Right lobe of liver (tissue), 6 donors: ENCODE results near the gene PAPLN. TPM values are rescaled to one million over a fixed set of nuclear protein-coding genes. Genes with fewer than 3 reads are reported as not detected.
A peak's percentile ranks its signal among the peaks of the same experiment; 100 is the strongest.

Source experiments
- ATAC-seq, 4 donors: fragments of 200-7000 bp; cut with Tn5 transposase; one replicate each; pipeline ENCODE4 v1.9.1; 2020; ENCODE audit warnings: mild to moderate bottlenecking in 4 of 4, moderate library complexity in 4 of 4
- DNase-seq, 3 donors: peaks; one replicate each; pipeline ENCODE4 v3.0.0-alpha.2; 2020
- H3K27ac ChIP-seq, 3 donors: fragments of 200-600 bp; one replicate each; pipeline ENCODE4 v1.8.0; 2022
- H3K27me3 ChIP-seq, 2 donors: fragments of 200-600 bp; one replicate each; pipeline ENCODE4 v1.8.0; 2022
- H3K36me3 ChIP-seq, 4 donors: fragments of 200-600 bp; sonication (generic) in 1 of 4; one replicate each; pipeline versions ENCODE4 v1.5.1 to v1.8.0; 2017 to 2022; ENCODE audit warnings: control low read depth in 1 of 4
- H3K4me1 ChIP-seq, 4 donors: fragments of 200-600 bp; sonication (generic) in 1 of 4; one replicate each; pipeline versions ENCODE4 v1.5.1 to v1.8.0; 2017 to 2022; ENCODE audit warnings: control low read depth in 1 of 4
- H3K4me3 ChIP-seq, 3 donors: fragments of 200-600 bp; one replicate each; pipeline ENCODE4 v1.8.0; 2022
- H3K9me3 ChIP-seq, 4 donors: fragments of 200-600 bp; sonication (generic) in 1 of 4; one replicate each; pipeline versions ENCODE4 v1.5.1 to v1.8.0; 2017 to 2022; ENCODE audit warnings: control low read depth in 1 of 4
- POLR2A ChIP-seq: fragments of 450-650 bp; IDR thresholded peaks from one replicate; pipeline ENCODE4 v1.6.1; 2017; ENCODE audit warnings: antibody characterized with exemption, mild to moderate bottlenecking
- WGBS: methylation state at CpG from one replicate; pipeline ENCODE4 v1.1.6; 2018; ENCODE audit warnings: low coverage, low lambda C conversion rate; ENCODE audit not compliant: insufficient coverage; ENCODE audit errors: missing lambda C conversion rate; 5-methylcytosine and 5-hydroxymethylcytosine counted together
- intact Hi-C, 2 donors: fragments of 100-400 bp; cut with DNase I; formaldehyde crosslinking; loops; one replicate each; pipeline versions ENCODE4 v1.11.2 to v1.14.1; 2022
- total RNA-seq, 6 experiments: library from RNA; depleted of rRNA in 2 of 6; stranded (reverse); fragments of >200 nt in 2 of 6; fragmentation: NEBNext Ultra II Directional in 3 of 6; extraction: Animal tissue kit (Norgen Biotek cat#: 25700) in 3 of 6; gene quantifications; one replicate each; pipeline versions ENCODE4 v1.1.0 to v1.2.4, GENCODE V29; 2016 to 2023
- TF ChIP-seq, protein P1 (sequence below), 4 donors: fragments of 200-600 bp in 3 of 4; fragments of 450-650 bp in 1 of 4; IDR thresholded peaks; one replicate each; pipeline versions ENCODE4 v1.5.1 to v1.8.0; 2016 to 2022; ENCODE audit warnings: antibody characterized with exemption in 4 of 4, mild to moderate bottlenecking in 2 of 4
- donor health status: DM: no; HTN: yes; CAD: no.
- donor health status: DM: no; HTN: no; CAD: no.
- donor health status: DM: no; HTN: no; CAD: no.
- donor health status: DM: no; HTN: yes; CAD: no.
- donor health status: DM: no; HTN: yes; CAD: no.

Gene PAPLN
- total RNA-seq, 6 experiments from 2014 or later, result 0.86 to 3.2 (median 1.2) TPM

DNA sequence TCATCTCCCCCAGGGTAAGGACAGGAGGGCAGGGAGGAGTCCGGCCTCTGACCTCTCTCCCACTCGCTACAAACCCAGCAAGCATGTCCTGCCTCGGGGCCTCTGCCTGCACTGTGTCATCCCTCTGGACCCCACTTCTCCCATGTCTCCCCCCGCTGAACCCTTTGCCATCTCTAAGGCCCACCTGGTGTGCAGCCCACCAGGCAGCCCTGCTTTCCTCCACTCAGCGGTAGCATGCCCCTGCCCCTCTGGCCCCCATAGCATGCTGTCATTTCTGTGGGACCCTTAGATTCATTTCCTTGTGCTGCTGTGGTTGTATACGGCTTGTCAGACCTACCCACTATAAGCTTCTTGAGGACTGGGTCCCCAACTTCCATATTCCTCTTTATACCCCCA is 17.7 kb downstream of the PAPLN start:
- Histone ChIP-seq H3K4me1 (no peaks in the 10 kb centered on the region), H3K27ac (no peak overlapping the region), H3K4me3 (no peak overlapping the region), H3K9me3 (no peaks in the 10 kb centered on the region), H3K27me3 (no peaks in the 10 kb centered on the region), H3K36me3 (no peaks in the 10 kb centered on the region)
- TF ChIP-seq, protein P1, sequence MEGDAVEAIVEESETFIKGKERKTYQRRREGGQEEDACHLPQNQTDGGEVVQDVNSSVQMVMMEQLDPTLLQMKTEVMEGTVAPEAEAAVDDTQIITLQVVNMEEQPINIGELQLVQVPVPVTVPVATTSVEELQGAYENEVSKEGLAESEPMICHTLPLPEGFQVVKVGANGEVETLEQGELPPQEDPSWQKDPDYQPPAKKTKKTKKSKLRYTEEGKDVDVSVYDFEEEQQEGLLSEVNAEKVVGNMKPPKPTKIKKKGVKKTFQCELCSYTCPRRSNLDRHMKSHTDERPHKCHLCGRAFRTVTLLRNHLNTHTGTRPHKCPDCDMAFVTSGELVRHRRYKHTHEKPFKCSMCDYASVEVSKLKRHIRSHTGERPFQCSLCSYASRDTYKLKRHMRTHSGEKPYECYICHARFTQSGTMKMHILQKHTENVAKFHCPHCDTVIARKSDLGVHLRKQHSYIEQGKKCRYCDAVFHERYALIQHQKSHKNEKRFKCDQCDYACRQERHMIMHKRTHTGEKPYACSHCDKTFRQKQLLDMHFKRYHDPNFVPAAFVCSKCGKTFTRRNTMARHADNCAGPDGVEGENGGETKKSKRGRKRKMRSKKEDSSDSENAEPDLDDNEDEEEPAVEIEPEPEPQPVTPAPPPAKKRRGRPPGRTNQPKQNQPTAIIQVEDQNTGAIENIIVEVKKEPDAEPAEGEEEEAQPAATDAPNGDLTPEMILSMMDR (IDR thresholded peaks at IDR 0.05), result no peak
- TF ChIP-seq POLR2A, result no peak
- DNase-seq, result peak in 1 of 3 donors; percentile 44
- intact Hi-C loops, result no loop called here
- ATAC-seq, result no peak
- 90% methylated on average over 2 of the region's 6 CpGs for WGBS

DNA sequence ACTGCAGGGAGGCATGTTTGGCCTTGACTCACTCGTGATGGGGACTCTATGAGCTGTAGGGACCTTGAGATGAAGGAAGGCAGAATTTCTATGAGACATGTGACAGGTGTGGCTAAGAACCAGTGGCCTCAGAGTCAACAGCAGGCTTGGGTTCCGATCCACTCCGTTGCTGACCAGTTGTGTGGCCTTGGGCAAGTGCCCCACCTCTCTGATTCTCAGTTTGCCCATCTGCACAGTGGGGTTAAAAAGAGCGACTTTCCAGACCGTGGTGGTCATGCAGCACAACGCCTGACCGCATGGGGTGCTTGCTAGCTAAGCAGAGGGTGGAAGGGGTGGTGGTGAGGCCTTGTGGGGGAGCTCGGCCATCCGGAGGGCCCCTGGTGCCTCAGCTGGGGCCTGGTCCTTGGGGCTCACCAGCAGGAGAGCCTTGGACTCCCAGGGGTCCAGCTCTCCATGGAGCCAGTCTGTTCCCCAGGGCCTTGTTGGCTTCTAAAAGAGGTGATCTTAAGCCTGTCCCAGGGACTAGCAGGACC is 18.5 kb downstream of the PAPLN start:
- Histone ChIP-seq H3K4me3 (no peak overlapping the region), H3K36me3 (no peaks in the 10 kb centered on the region), H3K4me1 (no peaks in the 10 kb centered on the region), H3K9me3 (no peaks in the 10 kb centered on the region), H3K27ac (no peak overlapping the region), H3K27me3 (no peaks in the 10 kb centered on the region)
- intact Hi-C loops, result no loop called here
- TF ChIP-seq POLR2A, result no peak
- TF ChIP-seq, protein P1 (IDR thresholded peaks at IDR 0.05), result no peak
- ATAC-seq (no peak), DNase-seq (peak in 1 of 3 donors; percentile 35)
- 88% methylated on average over 6 of the region's 9 CpGs for WGBS

DNA sequence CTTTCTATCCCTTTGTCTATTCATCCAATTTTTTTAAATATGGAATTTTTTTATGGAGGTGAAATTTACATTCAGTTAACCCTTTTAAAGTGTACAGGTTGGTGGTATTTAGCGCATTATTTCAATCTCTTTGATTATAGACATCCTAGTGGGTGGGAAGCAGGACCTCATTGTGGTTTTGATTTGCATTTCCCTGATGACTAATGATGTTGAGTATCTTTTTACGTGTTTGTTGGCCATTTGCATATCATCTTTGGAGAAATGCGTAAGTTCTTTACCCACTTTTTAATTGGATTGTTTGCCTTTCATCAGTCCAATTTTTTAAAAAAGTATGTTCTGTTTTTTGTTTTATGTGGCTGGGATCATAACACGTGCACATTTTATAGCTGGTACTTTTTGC is 20.8 kb downstream of the PAPLN start:
- Histone ChIP-seq H3K9me3 (no peaks in the 10 kb centered on the region), H3K27ac (no peak overlapping the region), H3K4me3 (no peak overlapping the region), H3K36me3 (no peaks in the 10 kb centered on the region), H3K27me3 (no peaks in the 10 kb centered on the region), H3K4me1 (no peaks in the 10 kb centered on the region)
- TF ChIP-seq, protein P1 (IDR thresholded peaks at IDR 0.05), result no peak
- TF ChIP-seq POLR2A, result no peak
- ATAC-seq (no peak), DNase-seq (no peak)
- intact Hi-C loops, result no loop called here
- 67% methylated on average over 4 of the region's 4 CpGs for WGBS

DNA sequence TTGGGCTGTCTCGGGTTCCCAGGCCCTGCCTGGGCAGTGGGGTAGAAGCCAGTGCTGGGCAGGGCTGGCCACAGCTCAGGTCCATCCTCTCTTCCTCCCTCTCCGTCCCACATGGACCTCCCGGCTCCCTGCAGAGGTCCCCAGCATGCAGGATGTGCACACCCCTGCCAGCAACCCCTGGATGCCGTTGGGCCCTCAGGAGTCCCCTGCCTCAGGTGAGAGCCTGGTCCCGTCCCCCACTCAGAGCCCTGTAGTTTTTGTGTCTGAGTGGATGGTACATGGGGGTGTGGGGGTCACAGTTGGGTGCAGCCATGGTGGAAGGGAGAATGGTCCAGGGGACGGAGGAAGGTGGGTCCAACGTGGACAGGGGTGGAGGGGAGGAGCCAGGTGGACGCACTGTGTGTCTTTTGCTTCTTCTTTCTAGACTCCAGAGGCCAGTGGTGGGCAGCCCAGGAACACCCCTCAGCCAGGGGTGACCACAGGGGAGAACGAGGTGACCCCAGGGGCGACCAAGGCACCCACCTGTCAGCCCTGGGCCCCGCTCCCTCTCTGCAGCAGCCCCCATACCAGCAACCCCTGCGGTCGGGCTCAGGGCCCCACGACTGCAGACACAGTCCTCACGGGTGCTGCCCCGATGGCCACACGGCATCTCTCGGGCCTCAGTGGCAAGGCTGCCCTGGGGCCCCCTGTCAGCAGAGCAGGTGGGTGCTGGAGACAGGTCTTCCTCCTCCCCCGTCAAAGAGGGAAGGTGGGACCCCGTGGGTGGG is 21.7 kb downstream of the PAPLN start:
- ATAC-seq (no peak), DNase-seq (peak in 1 of 3 donors; percentile 46)
- no peaks in the 10 kb centered on the region for H3K9me3 ChIP-seq
- 50% methylated on average over 2 of the region's 20 CpGs for WGBS
- intact Hi-C loops, result no loop called here
- H3K4me1 ChIP-seq, result no peaks in the 10 kb centered on the region
- no peaks in the 10 kb centered on the region for H3K27me3 ChIP-seq
- no peak overlapping the region for H3K27ac ChIP-seq
- H3K36me3 ChIP-seq, result no peaks in the 10 kb centered on the region
- H3K4me3 ChIP-seq, result no peak overlapping the region
- no peak for TF ChIP-seq POLR2A
- TF ChIP-seq, protein P1 (IDR thresholded peaks at IDR 0.05), result no peak
